Stimulated activated CD4-positive, alpha-beta T cell treated with anti-CD3 and anti-CD28 coated beads, Interleukin-2, amount 100 ng/mL, for 48 hours (primary cell): Measurements from ENCODE around the gene EXD3.
"Not testable (repeated sequence)": the region's sequence is repeated elsewhere in the genome, so short reads cannot be mapped to it uniquely, and the experiment has no call there.

Source experiments
- DNase-seq, 2 donors: peaks; one replicate each; pipeline ENCODE4 v3.0.0-alpha.2; 2020

The EXD3 gene

GRCh38 chr9:137430723-137431415 is 7.9 kb upstream of the EXD3 start:
- no peak for DNase-seq

- no peak for DNase-seq
Measured at GRCh38 chr9:137429974-137430722, 7.2 kb upstream of the EXD3 start.

GRCh38 chr9:137429546-137429890 is 6.6 kb upstream of the EXD3 start:
- DNase-seq, result no peak

GRCh38 chr9:137428841-137429545 is 6.0 kb upstream of the EXD3 start:
- no peak for DNase-seq

- DNase-seq, result no peak
Measured at GRCh38 chr9:137428311-137428630, 5.3 kb upstream of the EXD3 start.

GRCh38 chr9:137427454-137428310 is 4.7 kb upstream of the EXD3 start:
- no peak for DNase-seq

- DNase-seq, result no peak
Measured at GRCh38 chr9:137426018-137426681, 3.2 kb upstream of the EXD3 start.

- DNase-seq, result no peak
Measured at GRCh38 chr9:137423514-137424291, 741 bp upstream of the EXD3 start.

GRCh38 chr9:137421838-137422603 is 941 bp downstream of the EXD3 start:
- DNase-seq, result no peak

- DNase-seq, result no peak
Measured at GRCh38 chr9:137417161-137418021, 5.6 kb downstream of the EXD3 start.

- DNase-seq, result no peak
Measured at GRCh38 chr9:137416563-137417151, 6.3 kb downstream of the EXD3 start.

GRCh38 chr9:137416006-137416562 is 6.9 kb downstream of the EXD3 start:
- no peak for DNase-seq

GRCh38 chr9:137415451-137415850 is 7.5 kb downstream of the EXD3 start:
- no peak for DNase-seq

GRCh38 chr9:137412431-137412830 is 10.5 kb downstream of the EXD3 start:
- no peak for DNase-seq

GRCh38 chr9:137411645-137412380 is 11.1 kb downstream of the EXD3 start:
- DNase-seq, result peak; percentile 33 to 40

GRCh38 chr9:137411260-137411644 is 11.7 kb downstream of the EXD3 start:
- no peak for DNase-seq

GRCh38 chr9:137410891-137411249 is 12.1 kb downstream of the EXD3 start:
- DNase-seq, result no peak

- not testable (repeated sequence) for DNase-seq
Measured at GRCh38 chr9:137410236-137410890, 12.6 kb downstream of the EXD3 start.
